Measurements from ENCODE around the gene PASK.
"Not testable (repeated sequence)": the region's sequence is repeated elsewhere in the genome, so short reads cannot be mapped to it uniquely, and the experiment has no call there.

The PASK gene

GRCh38 chr2:241148891-241149674 is at the start of gene PASK:
TSS of gene PASK (minus strand) at chr2:241149472. CDS start at chr2:241143032, 6,440 bp downstream.
- peak; percentile 83 to 86 for DNase-seq (ENCODE audit: low read depth in 1 of 2, low spot score in 1 of 2)

- no peak for DNase-seq (ENCODE audit: low read depth in 1 of 2, low spot score in 1 of 2)
Measured at GRCh38 chr2:241198381-241199279, 49.4 kb upstream of the PASK start.

- DNase-seq (ENCODE audit: low read depth in 1 of 2, low spot score in 1 of 2): no peak
Measured at GRCh38 chr2:241197947-241198346, 48.7 kb upstream of the PASK start.

GRCh38 chr2:241197246-241197645 is 48.0 kb upstream of the PASK start:
- DNase-seq (ENCODE audit: low read depth in 1 of 2, low spot score in 1 of 2): not testable (repeated sequence)

GRCh38 chr2:241195506-241196130 is 46.3 kb upstream of the PASK start:
- no peak for DNase-seq (ENCODE audit: low read depth in 1 of 2, low spot score in 1 of 2)

GRCh38 chr2:241194811-241195210 is 45.5 kb upstream of the PASK start:
- no peak for DNase-seq (ENCODE audit: low read depth in 1 of 2, low spot score in 1 of 2)

GRCh38 chr2:241193271-241193670 is 44.0 kb upstream of the PASK start:
- DNase-seq (ENCODE audit: low read depth in 1 of 2, low spot score in 1 of 2): no peak

- no peak for DNase-seq (ENCODE audit: low read depth in 1 of 2, low spot score in 1 of 2)
Measured at GRCh38 chr2:241191081-241191480, 41.8 kb upstream of the PASK start.

GRCh38 chr2:241190291-241190981 is 41.2 kb upstream of the PASK start:
- no peak for DNase-seq (ENCODE audit: low read depth in 1 of 2, low spot score in 1 of 2)

GRCh38 chr2:241189856-241190201 is 40.6 kb upstream of the PASK start:
- no peak for DNase-seq (ENCODE audit: low read depth in 1 of 2, low spot score in 1 of 2)

GRCh38 chr2:241189093-241189855 is 40.0 kb upstream of the PASK start:
- DNase-seq (ENCODE audit: low read depth in 1 of 2, low spot score in 1 of 2): no peak

- DNase-seq (ENCODE audit: low read depth in 1 of 2, low spot score in 1 of 2): no peak
Measured at GRCh38 chr2:241188361-241189092, 39.3 kb upstream of the PASK start, which contains the start of gene ANO7. TSS of gene ANO7 (plus strand) at chr2:241188677. CDS start at chr2:241190064, 1,387 bp downstream.

- no peak for DNase-seq (ENCODE audit: low read depth in 1 of 2, low spot score in 1 of 2)
Measured at GRCh38 chr2:241187918-241188234, 38.6 kb upstream of the PASK start.

GRCh38 chr2:241187101-241187917 is 38.0 kb upstream of the PASK start:
- DNase-seq (ENCODE audit: low read depth in 1 of 2, low spot score in 1 of 2): no peak

GRCh38 chr2:241185961-241186360 is 36.7 kb upstream of the PASK start:
- DNase-seq (ENCODE audit: low read depth in 1 of 2, low spot score in 1 of 2): no peak

GRCh38 chr2:241184901-241185300 is 35.6 kb upstream of the PASK start:
- DNase-seq (ENCODE audit: low read depth in 1 of 2, low spot score in 1 of 2): no peak

GRCh38 chr2:241183221-241183620 is 33.9 kb upstream of the PASK start:
- no peak for DNase-seq (ENCODE audit: low read depth in 1 of 2, low spot score in 1 of 2)

- DNase-seq (ENCODE audit: low read depth in 1 of 2, low spot score in 1 of 2): no peak
Measured at GRCh38 chr2:241182531-241183133, 33.4 kb upstream of the PASK start.

GRCh38 chr2:241182126-241182525 is 32.9 kb upstream of the PASK start:
- DNase-seq (ENCODE audit: low read depth in 1 of 2, low spot score in 1 of 2): no peak
